Nephron (organoid): ENCODE results near the gene CACNG6.

Source experiments
- H3K27ac Mint-ChIP-seq, 3 experiments: 2 replicates each; pipeline ENCODE4 v1.8.0; 2020; ENCODE audit warnings: mixed read lengths in 3 of 3, mild to moderate bottlenecking in 2 of 3, moderate library complexity in 1 of 3
- H3K27me3 Mint-ChIP-seq: 2 replicates; pipeline ENCODE4 v1.8.0; 2021; ENCODE audit warnings: low read depth, mild to moderate bottlenecking, moderate library complexity, mixed read lengths
- H3K36me3 Mint-ChIP-seq: 2 replicates; pipeline ENCODE4 v1.8.0; 2020; ENCODE audit warnings: low read depth, mixed read lengths
- H3K4me1 Mint-ChIP-seq: 2 replicates; pipeline ENCODE4 v1.8.0; 2020; ENCODE audit warnings: mixed read lengths
- H3K4me3 Mint-ChIP-seq, 3 experiments: 2 replicates each; pipeline ENCODE4 v1.8.0; 2020; ENCODE audit warnings: mild to moderate bottlenecking in 3 of 3, mixed read lengths in 3 of 3, moderate library complexity in 2 of 3
- H3K9me3 Mint-ChIP-seq: 2 replicates; pipeline ENCODE4 v1.8.0; 2020; ENCODE audit warnings: mixed read lengths
- CTCF ChIP-seq, 3 experiments: fragments of 200-600 bp; sonication (generic); IDR thresholded peaks; one replicate each; pipeline ENCODE4 v1.5.0; 2021; ENCODE audit warnings: antibody characterized with exemption in 3 of 3; ENCODE audit not compliant: unreplicated experiment in 3 of 3

Gene CACNG6

GRCh38 chr19:53961523-53962356, 29.7 kb upstream of the CACNG6 start:
- H3K4me3 Mint-ChIP-seq = peak overlapping the region; percentile 64 to 75 (median 72)
- no peaks in the 10 kb centered on the region for H3K36me3 Mint-ChIP-seq
- no peaks in the 10 kb centered on the region for H3K4me1 Mint-ChIP-seq
- no peaks in the 10 kb centered on the region for H3K9me3 Mint-ChIP-seq
- no peak for TF ChIP-seq CTCF (IDR thresholded peaks at IDR 0.05; ENCODE audit: unreplicated experiment in 3 of 3)
- peaks cover 94% of the 10 kb centered on the region for H3K27me3 Mint-ChIP-seq
- no peak overlapping the region for H3K27ac Mint-ChIP-seq

- no peak for TF ChIP-seq CTCF (IDR thresholded peaks at IDR 0.05; ENCODE audit: unreplicated experiment in 3 of 3)
- peak within 1 kb of the TSS; percentile 64 to 75 (median 72) for H3K4me3 Mint-ChIP-seq
- H3K36me3 Mint-ChIP-seq = no peaks in the 10 kb centered on the region
- H3K9me3 Mint-ChIP-seq = no peaks in the 10 kb centered on the region
- H3K4me1 Mint-ChIP-seq = no peaks in the 10 kb centered on the region
- no peak within 1 kb of the TSS for H3K27ac Mint-ChIP-seq
- peaks cover 90% of the 10 kb centered on the region for H3K27me3 Mint-ChIP-seq
These were observed 28.5 kb upstream of the CACNG6 start, which contains the start of gene CACNG8 for GRCh38 chr19:53962887-53963431. CACNG8 (plus strand) TSS chr19:53962937.

DNA sequence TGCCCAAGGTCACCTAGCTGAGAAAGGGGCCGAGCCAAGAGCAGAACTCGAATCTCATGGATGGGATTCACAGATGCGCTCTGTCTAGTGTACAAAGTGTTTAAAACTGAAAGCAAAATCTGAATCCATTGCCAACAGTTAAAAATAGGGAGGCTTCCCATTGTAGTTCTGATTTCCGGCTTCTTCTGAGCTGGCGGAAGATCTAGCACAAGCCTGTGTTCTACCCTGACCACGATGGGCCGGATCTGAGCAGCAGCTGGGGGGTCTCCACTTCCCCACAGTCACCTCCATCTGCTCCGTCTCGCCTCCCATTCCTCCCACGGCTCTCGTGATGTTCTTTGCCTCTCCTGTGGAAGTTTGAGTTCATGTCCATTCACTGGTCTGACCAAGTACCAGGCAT, 26.3 kb upstream of the CACNG6 start:
- no peaks in the 10 kb centered on the region for H3K4me1 Mint-ChIP-seq
- H3K9me3 Mint-ChIP-seq = no peaks in the 10 kb centered on the region
- peaks cover 74% of the 10 kb centered on the region for H3K27me3 Mint-ChIP-seq
- H3K4me3 Mint-ChIP-seq = peak overlapping the region in 1 of 3 experiments; percentile 1
- no peak overlapping the region for H3K27ac Mint-ChIP-seq
- H3K36me3 Mint-ChIP-seq = no peaks in the 10 kb centered on the region
- no peak for TF ChIP-seq CTCF (IDR thresholded peaks at IDR 0.05; ENCODE audit: unreplicated experiment in 3 of 3)

DNA sequence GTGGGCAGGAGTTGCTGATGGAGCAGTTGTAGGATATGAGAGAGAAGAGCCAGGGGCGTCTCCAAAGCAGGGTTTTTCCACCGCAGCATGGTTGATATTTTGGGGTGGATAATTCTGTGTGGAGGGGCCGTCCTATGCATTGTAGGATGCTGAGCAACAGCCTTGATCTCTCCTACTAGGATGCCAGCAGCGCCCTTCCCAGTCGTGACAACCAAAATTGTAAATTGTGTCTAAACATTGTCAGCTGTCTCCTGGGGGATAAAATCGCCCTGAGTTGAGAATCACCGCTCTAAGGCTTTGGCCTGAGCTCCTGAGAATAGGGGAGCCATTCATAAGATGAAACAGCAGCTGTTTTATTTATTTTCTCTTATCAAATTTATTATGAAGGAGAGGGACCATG, 24.5 kb upstream of the CACNG6 start:
- H3K4me1 Mint-ChIP-seq = no peaks in the 10 kb centered on the region
- H3K27ac Mint-ChIP-seq = no peak overlapping the region
- H3K4me3 Mint-ChIP-seq = no peak overlapping the region
- TF ChIP-seq CTCF (IDR thresholded peaks at IDR 0.05; ENCODE audit: unreplicated experiment in 3 of 3) = no peak
- H3K9me3 Mint-ChIP-seq = no peaks in the 10 kb centered on the region
- H3K27me3 Mint-ChIP-seq = peaks cover 56% of the 10 kb centered on the region
- H3K36me3 Mint-ChIP-seq = no peaks in the 10 kb centered on the region

- Mint-ChIP-seq H3K36me3 (no peaks in the 10 kb centered on the region), H3K4me1 (no peaks in the 10 kb centered on the region), H3K27me3 (peaks cover 37% of the 10 kb centered on the region), H3K4me3 (no peak overlapping the region), H3K9me3 (no peaks in the 10 kb centered on the region), H3K27ac (no peak overlapping the region)
- no peak for TF ChIP-seq CTCF (IDR thresholded peaks at IDR 0.05; ENCODE audit: unreplicated experiment in 3 of 3)
These were observed 22.1 kb upstream of the CACNG6 start for GRCh38 chr19:53969366-53969765.
